K562 (cell line): Measurements from ENCODE around the gene C11orf52. TPM values are rescaled to one million over a fixed set of nuclear protein-coding genes. Genes with fewer than 3 reads are reported as not detected.

Experiments
- ATAC-seq: fragments of 200-7000 bp; cut with Tn5 transposase; 3 replicates; pipeline ENCODE4 v1.9.1; 2020; ENCODE audit warnings: moderate library complexity
- BruUV-seq: library from RNA; stranded (reverse); fragments of 400-500 nt; replicated peaks from 2 replicates; lab custom pipeline; 2021; lab: Mats Ljungman, UMichigan
- CTCF ChIA-PET: fragments of 300-600 bp; formaldehyde crosslinking; extraction: SDS; loops from one replicate; lab custom pipeline; 2021; ENCODE audit warnings: low intra/inter-chr PET ratio; lab: Yijun Ruan, JAX
- POLR2A ChIA-PET: fragments of 300-600, 350-650 bp; sonication (Branson Sonifier 250); formaldehyde crosslinking; extraction: SDS; loops from one replicate; lab custom pipeline; 2021; ENCODE audit warnings: antibody characterized with exemption, inconsistent platforms; lab: Yijun Ruan, JAX
- DNase-seq, 4 experiments: peaks; one replicate each; pipeline versions ENCODE4 v3.0.0 to v3.0.0-alpha.2; 2011 to 2018; ENCODE audit warnings: low spot score in 3 of 4, mixed read lengths in 3 of 4; ENCODE audit errors: extremely low read depth in 1 of 4
- FAIRE-seq: peaks from 2 replicates; lab custom pipeline; 2011; peaks lifted over from hg19 to GRCh38; lab: Jason Lieb, UNC
- H2AFZ ChIP-seq: 2 replicates; pipeline ENCODE4 v1.6.0; 2011; ENCODE audit warnings: low read depth, low read length, control low read depth, inconsistent platforms
- H3K27ac ChIP-seq: fragments of 200-600 bp; 3 replicates; pipeline ENCODE4 v1.8.0; 2011; ENCODE audit warnings: low read depth, mild to moderate bottlenecking, control low read depth, inconsistent platforms, low read length, moderate library complexity, mixed read lengths; ENCODE audit errors: extremely low read depth
- H3K27me3 ChIP-seq, 2 experiments: fragments of 300-600 bp in 1 of 2; 2 replicates in 1 of 2; 3 replicates in 1 of 2; pipeline versions ENCODE4 v1.6.0 to v1.8.0; 2011; ENCODE audit warnings: inconsistent platforms in 2 of 2, low read length in 2 of 2, mild to moderate bottlenecking in 1 of 2, mixed read lengths in 1 of 2, moderate library complexity in 1 of 2; ENCODE audit not compliant: control insufficient read depth in 2 of 2, insufficient read depth in 2 of 2
- H3K36me3 ChIP-seq: fragments of 300-600 bp; 3 replicates; pipeline ENCODE4 v1.8.0; 2011; ENCODE audit warnings: mild to moderate bottlenecking, low read length, inconsistent platforms; ENCODE audit not compliant: control insufficient read depth, insufficient read depth
- H3K4me1 ChIP-seq, 2 experiments: fragments of 200-600 bp in 1 of 2; replicated peaks in 1 of 2; 2 replicates in 1 of 2; 3 replicates in 1 of 2; pipeline versions ENCODE4 v1.5.1 to v1.8.0; 2011; ENCODE audit warnings: inconsistent platforms in 2 of 2, low read length in 2 of 2, mild to moderate bottlenecking in 1 of 2, mixed read lengths in 1 of 2, moderate library complexity in 1 of 2; ENCODE audit not compliant: control insufficient read depth in 2 of 2, insufficient read depth in 2 of 2
- H3K4me2 ChIP-seq: 2 replicates; pipeline ENCODE4 v1.6.1; 2011; ENCODE audit warnings: low read length, control low read depth, inconsistent platforms, mixed read lengths; ENCODE audit not compliant: insufficient read depth
- H3K4me3 ChIP-seq: fragments of 200-600 bp; sonication (generic), shearing (Covaris generic); 2 replicates; pipeline ENCODE4 v1.5.1; 2016; ENCODE audit warnings: control low read depth, inconsistent platforms
- H3K79me2 ChIP-seq: fragments of 200-600 bp; 3 replicates; pipeline ENCODE4 v1.8.0; 2011; ENCODE audit warnings: low read length, inconsistent platforms; ENCODE audit not compliant: control insufficient read depth, insufficient read depth
- H3K9ac ChIP-seq, 2 experiments: 2 replicates each; pipeline versions ENCODE4 v1.6.0 to v1.6.1; 2011; ENCODE audit warnings: low read depth in 2 of 2, low read length in 2 of 2, control low read depth in 1 of 2, inconsistent platforms in 1 of 2, mild to moderate bottlenecking in 1 of 2, mixed read lengths in 1 of 2; ENCODE audit not compliant: insufficient read depth in 1 of 2
- H3K9me1 ChIP-seq: one replicate; pipeline ENCODE4 v1.6.0; 2011; ENCODE audit warnings: inconsistent platforms, mild to moderate bottlenecking, low read length, moderate library complexity; ENCODE audit not compliant: control insufficient read depth, insufficient read depth
- H3K9me3 ChIP-seq: replicated peaks from 2 replicates; pipeline ENCODE4 v1.5.1; 2011; ENCODE audit warnings: low read depth, low read length, inconsistent platforms; ENCODE audit not compliant: control insufficient read depth, insufficient read depth
- H4K20me1 ChIP-seq: replicated peaks from 2 replicates; pipeline ENCODE4 v1.6.1; 2011; ENCODE audit warnings: low read length, inconsistent platforms, mixed read lengths; ENCODE audit not compliant: control insufficient read depth, insufficient read depth
- CBX8 ChIP-seq: fragments of 200-600 bp; sonication (generic); IDR thresholded peaks from 2 replicates; pipeline ENCODE4 v1.6.1; 2012; ENCODE audit warnings: borderline replicate concordance, mixed run types, low read depth, mild to moderate bottlenecking, moderate library complexity, mixed read lengths, low read length, control low read depth, inconsistent platforms; ENCODE audit not compliant: poor library complexity, severe bottlenecking; ENCODE audit errors: extremely low read depth
- COPS2 ChIP-seq: fragments of 450-650 bp; conservative IDR thresholded peaks from 2 replicates; pipeline ENCODE4 v1.6.1; 2016; ENCODE audit warnings: mild to moderate bottlenecking, moderate library complexity
- ELF2 ChIP-seq: fragments of 250-450 bp; sonication (Bioruptor Pico); IDR thresholded peaks from 2 replicates; pipeline ENCODE4 v1.5.0; 2021; ENCODE audit warnings: mild to moderate bottlenecking
- FOXM1 ChIP-seq, 2 experiments: fragments of 450-650 bp in 1 of 2; sonication (generic) in 1 of 2; formaldehyde crosslinking in 1 of 2; IDR thresholded peaks; 2 replicates each; pipeline versions ENCODE4 v1.6.1 to v1.9.0; 2017 to 2022; ENCODE audit warnings: low read depth in 2 of 2, mild to moderate bottlenecking in 2 of 2, missing genetic modification reagents in 1 of 2, moderate library complexity in 1 of 2
- ILK ChIP-seq: fragments of 450-650 bp; IDR thresholded peaks from 2 replicates; pipeline ENCODE4 v1.6.1; 2016; ENCODE audit warnings: missing genetic modification characterization, low read depth, mild to moderate bottlenecking, missing compliant biosample characterization, moderate library complexity, borderline replicate concordance
- JUND ChIP-seq, 2 experiments: IDR thresholded peaks; 2 replicates in 1 of 2; 3 replicates in 1 of 2; pipeline ENCODE4 v1.6.1; 2011; ENCODE audit warnings: borderline replicate concordance in 2 of 2, low read depth in 2 of 2, low read length in 2 of 2, improper control_type of control experiment in 1 of 2, missing biosample characterization in 1 of 2, missing genetic modification characterization in 1 of 2, missing genetic modification reagents in 1 of 2
- MEIS2 ChIP-seq: fragments of 450-650 bp; IDR thresholded peaks from 2 replicates; pipeline ENCODE4 v1.6.1; 2014; ENCODE audit warnings: mild to moderate bottlenecking; ENCODE audit not compliant: partially characterized antibody
- NCOA1 ChIP-seq: fragments of 450-650 bp; IDR thresholded peaks from 2 replicates; pipeline ENCODE4 v1.6.1; 2016; ENCODE audit warnings: low read depth
- PCBP1 ChIP-seq: fragments of 200-400 bp; formaldehyde crosslinking; IDR thresholded peaks from 2 replicates; pipeline ENCODE4 v1.6.1; 2018; ENCODE audit warnings: mild to moderate bottlenecking, low read depth, low read length; ENCODE audit not compliant: poor library complexity, severe bottlenecking
- RBM22 ChIP-seq: fragments of 200-400 bp; formaldehyde crosslinking; IDR thresholded peaks from 2 replicates; pipeline ENCODE4 v1.6.1; 2018; ENCODE audit warnings: low read length, low read depth; ENCODE audit not compliant: poor library complexity, severe bottlenecking
- ZBTB7A ChIP-seq: IDR thresholded peaks from 2 replicates; pipeline ENCODE4 v1.6.1; 2011; ENCODE audit warnings: low read depth, mild to moderate bottlenecking, low read length, moderate library complexity, borderline replicate concordance; ENCODE audit not compliant: control insufficient read depth
- WGBS: fragments of 100-300 bp; shearing (Covaris generic); methylation state at CpG from one replicate; pipeline ENCODE4 v1.1.6; 2016; ENCODE audit warnings: low coverage, mixed read lengths; ENCODE audit not compliant: insufficient coverage; ENCODE audit errors: missing lambda C conversion rate; 5-methylcytosine and 5-hydroxymethylcytosine counted together
- in situ Hi-C: fragments of 300-500 bp; cut with MboI; formaldehyde crosslinking; loops from 4 replicates; pipeline ENCODE4 v1.15.0; 2018; ENCODE audit warnings: inconsistent platforms, mixed read lengths
- intact Hi-C: fragments of 100-400 bp; cut with micrococcal nuclease; formaldehyde crosslinking; loops from 2 replicates; pipeline ENCODE4 v1.14.2; 2022
- polyA plus RNA-seq, 8 experiments: library from polyadenylated mRNA; depleted of rRNA in 4 of 8; stranded (reverse) in 5 of 8; unstranded in 3 of 8; fragments of >200 nt; fragmentation: Nextera tagmentation in 2 of 8; fragmentation: Illumina TruSeq in 1 of 8; extraction: Ambion mirVana in 2 of 8; extraction: Trizol in 1 of 8; gene quantifications; 2 replicates each; pipeline versions ENCODE4 v1.2.1 to v1.2.3, GENCODE V29; 2011 to 2014; ENCODE audit warnings: inconsistent platforms in 1 of 8, missing spikeins in 1 of 8
- total RNA-seq, 7 experiments: library from RNA; depleted of rRNA in 6 of 7; stranded (reverse); fragments of >200 nt in 6 of 7; fragmentation: Illumina TruSeq in 2 of 7; extraction: Trizol in 2 of 7; gene quantifications; 2 replicates each; pipeline versions ENCODE4 v1.2.1 to v1.2.3, GENCODE V29; 2011 to 2021; ENCODE audit warnings: low replicate concordance in 1 of 7
- TF ChIP-seq, protein P1 (sequence below): fragments of 450-650 bp; formaldehyde crosslinking; IDR thresholded peaks from 2 replicates; pipeline ENCODE4 v1.4.0; 2020; ENCODE audit warnings: mild to moderate bottlenecking, moderate library complexity
- TF ChIP-seq, protein P2 (sequence below): fragments of 450-650 bp; formaldehyde crosslinking; IDR thresholded peaks from 2 replicates; pipeline ENCODE4 v1.4.0; 2020; ENCODE audit warnings: mild to moderate bottlenecking, moderate library complexity

C11orf52 gene
- total and polyA plus RNA-seq, 9 of the 15 experiments (the other 6 are each of a cell fraction or from before 2014, with no cell fraction given), result 0.29 to 2.9 (median 1.0) TPM

DNA sequence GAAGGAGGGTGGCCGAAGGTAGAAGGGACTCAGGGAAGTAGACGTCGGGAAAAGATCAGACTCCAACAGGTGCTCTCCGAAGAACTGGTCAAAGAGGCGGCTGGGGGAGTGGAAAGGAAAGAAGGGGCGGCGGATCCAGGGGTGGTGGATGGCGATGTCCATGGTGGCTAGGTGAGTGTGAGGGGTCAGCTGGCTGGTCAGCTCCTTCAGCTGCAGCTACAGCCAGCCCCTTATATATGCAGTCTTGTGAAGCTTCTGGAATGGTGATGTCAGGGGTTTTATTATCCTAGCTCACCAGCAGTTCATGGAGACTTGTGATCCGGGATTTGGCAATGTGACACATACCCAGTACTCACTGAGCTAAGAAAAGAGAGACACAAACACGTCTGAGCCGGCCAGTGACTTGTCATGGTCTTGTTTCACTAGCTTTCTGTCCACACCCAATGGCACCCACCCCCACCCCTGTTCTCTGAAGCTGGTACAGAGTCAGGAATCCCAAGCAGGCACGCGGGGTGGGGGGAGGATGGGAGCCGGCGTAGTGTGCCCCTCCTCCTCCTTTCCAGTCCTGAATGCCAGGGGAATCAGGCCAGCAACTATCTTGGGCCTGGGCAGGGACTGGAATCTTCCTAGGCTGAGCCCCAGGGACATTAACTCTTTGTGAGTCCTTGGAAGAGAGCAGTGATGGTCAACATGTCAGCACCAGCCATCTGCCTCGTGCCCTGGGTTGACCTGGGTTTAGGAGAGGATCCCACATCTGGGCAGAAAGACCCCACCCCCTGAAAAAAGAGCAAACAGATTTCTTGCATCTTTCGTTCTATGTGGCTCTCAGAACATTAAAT is 6.9 kb upstream of the C11orf52 start, which contains the start of gene CRYAB:
CRYAB (minus strand) TSS at position 208 of the 839 bp plus-strand sequence; CDS start at position 162, 46 bp downstream.
- Histone ChIP-seq H3K4me3 (no peak within 1 kb of the TSS), H4K20me1 (no peaks in the 10 kb centered on the region), H3K36me3 (no peaks in the 10 kb centered on the region), H3K4me2 (peak within 1 kb of the TSS; percentile 68), H2AFZ (peak within 1 kb of the TSS; percentile 76), H3K9me3 (no peaks in the 10 kb centered on the region), H3K27ac (peak within 1 kb of the TSS; percentile 57), H3K79me2 (no peaks in the 10 kb centered on the region), H3K4me1 (peaks cover 35 to 40% of the 10 kb centered on the region in 2 experiments; a peak in 4 of 5 replicates), H3K9ac (peak within 1 kb of the TSS; percentile 20 to 62; a peak in 2 of 4 replicates), H3K27me3 (no peaks in the 10 kb centered on the region), H3K9me1 (peaks cover 3% of the 10 kb centered on the region)
- ATAC-seq, result peak; percentile 48
- in situ Hi-C loops (no loop called here), intact Hi-C loops (loop anchor here (5.0 kb wide), 1 partner anchor 34 kb away; the partner anchor contains the start of genes CFAP68 and FDXACB1)
- BruUV-seq, result no TSS peak
- FAIRE-seq, result no peak
- DNase-seq, result peak; percentile 33 to 66 (median 36)
- WGBS, result 13% methylated on average over 13 of the region's 17 CpGs
- CTCF ChIA-PET, result no interaction called here
- POLR2A ChIA-PET, result interaction anchor here (0.5 to 2.9 kb wide), 8 partner anchors 11 to 113 kb away, joined by 3 to 13 read pairs (median 3); no protein-coding TSS in a partner anchor
- TF ChIP-seq ZBTB7A (0 out of 2 replicates have a peak, but pooled peaks have one; percentile 43), FOXM1 (IDR thresholded peaks at IDR 0.05; ENCODE audit: low read depth) (no peak), FOXM1 (CRISPR knock-in tag; IDR thresholded peaks at IDR 0.05; ENCODE audit: low read depth) (0 out of 2 replicates have a peak, but pooled peaks have one; percentile 32), COPS2 (no peak), ELF2 (CRISPR knock-in tag) (no peak), MEIS2 (peak; percentile 6), JUND (IDR thresholded peaks at IDR 0.05; ENCODE audit: borderline replicate concordance, low read depth, low read length) (peak; percentile 20; the same call in 1 of the 2 replicates), JUND (tag; IDR thresholded peaks at IDR 0.05; ENCODE audit: borderline replicate concordance, low read depth, low read length) (no peak), ILK (tag) (no peak), CBX8 (no peak), RBM22 (no peak), PCBP1 (no peak), NCOA1 (no peak)
- TF ChIP-seq, protein P1, sequence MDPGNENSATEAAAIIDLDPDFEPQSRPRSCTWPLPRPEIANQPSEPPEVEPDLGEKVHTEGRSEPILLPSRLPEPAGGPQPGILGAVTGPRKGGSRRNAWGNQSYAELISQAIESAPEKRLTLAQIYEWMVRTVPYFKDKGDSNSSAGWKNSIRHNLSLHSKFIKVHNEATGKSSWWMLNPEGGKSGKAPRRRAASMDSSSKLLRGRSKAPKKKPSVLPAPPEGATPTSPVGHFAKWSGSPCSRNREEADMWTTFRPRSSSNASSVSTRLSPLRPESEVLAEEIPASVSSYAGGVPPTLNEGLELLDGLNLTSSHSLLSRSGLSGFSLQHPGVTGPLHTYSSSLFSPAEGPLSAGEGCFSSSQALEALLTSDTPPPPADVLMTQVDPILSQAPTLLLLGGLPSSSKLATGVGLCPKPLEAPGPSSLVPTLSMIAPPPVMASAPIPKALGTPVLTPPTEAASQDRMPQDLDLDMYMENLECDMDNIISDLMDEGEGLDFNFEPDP (CRISPR knock-in tag), result no peak
- TF ChIP-seq, protein P2, sequence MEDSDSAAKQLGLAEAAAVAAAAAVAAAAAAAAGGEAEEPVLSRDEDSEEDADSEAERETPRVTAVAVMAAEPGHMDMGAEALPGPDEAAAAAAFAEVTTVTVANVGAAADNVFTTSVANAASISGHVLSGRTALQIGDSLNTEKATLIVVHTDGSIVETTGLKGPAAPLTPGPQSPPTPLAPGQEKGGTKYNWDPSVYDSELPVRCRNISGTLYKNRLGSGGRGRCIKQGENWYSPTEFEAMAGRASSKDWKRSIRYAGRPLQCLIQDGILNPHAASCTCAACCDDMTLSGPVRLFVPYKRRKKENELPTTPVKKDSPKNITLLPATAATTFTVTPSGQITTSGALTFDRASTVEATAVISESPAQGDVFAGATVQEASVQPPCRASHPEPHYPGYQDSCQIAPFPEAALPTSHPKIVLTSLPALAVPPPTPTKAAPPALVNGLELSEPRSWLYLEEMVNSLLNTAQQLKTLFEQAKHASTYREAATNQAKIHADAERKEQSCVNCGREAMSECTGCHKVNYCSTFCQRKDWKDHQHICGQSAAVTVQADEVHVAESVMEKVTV (CRISPR knock-in tag), result no peak
